AG04450 (cell line): Measurements from ENCODE around the gene POLR3A. TPM values are rescaled to one million over a fixed set of nuclear protein-coding genes. Genes with fewer than 3 reads are reported as not detected.

Source experiments
- CTCF ChIA-PET: fragments of 300-600, 350-600 bp; formaldehyde crosslinking; extraction: SDS; loops from one replicate; lab custom pipeline; 2022; ENCODE audit warnings: antibody characterized with exemption, inconsistent platforms; lab: Charles Lee
- POLR2A ChIA-PET: fragments of 350-600 bp; formaldehyde crosslinking; extraction: SDS; loops from one replicate; lab custom pipeline; 2021; ENCODE audit warnings: antibody characterized with exemption, inconsistent platforms; lab: Yijun Ruan, JAX
- DNase-seq: peaks from one replicate; pipeline ENCODE4 v3.0.0-alpha.2; 2011; ENCODE audit warnings: low read depth, low spot score
- H3K27ac ChIP-seq: one replicate; pipeline ENCODE4 v1.5.1; 2012; ENCODE audit warnings: low read depth, low read length, control low read depth
- H3K27me3 ChIP-seq: one replicate; pipeline ENCODE4 v1.6.0; 2012; ENCODE audit warnings: low read length; ENCODE audit not compliant: control insufficient read depth, insufficient read depth
- H3K4me3 ChIP-seq: 2 replicates; pipeline ENCODE4 v1.5.1; 2011; ENCODE audit warnings: mild to moderate bottlenecking, low read depth, low read length, control low read depth
- H3K9me3 ChIP-seq: 2 replicates; pipeline ENCODE4 v1.5.1; 2012; ENCODE audit warnings: low read length; ENCODE audit not compliant: control insufficient read depth, insufficient read depth
- polyA plus RNA-seq: library from polyadenylated mRNA; depleted of rRNA; stranded (reverse); fragments of >200 nt; gene quantifications from 2 replicates; pipeline ENCODE4 v1.2.3, GENCODE V29; 2011
- TF ChIP-seq, protein P1 (sequence below): IDR thresholded peaks from 2 replicates; pipeline ENCODE4 v1.5.1; 2011; ENCODE audit warnings: low read depth, low read length, control low read depth, inconsistent platforms

POLR3A gene
- polyA plus RNA-seq, 1 experiment = 16.3 TPM

GRCh38 chr10:77974396-77975074 lies 54.8 kb downstream of the POLR3A start:
- CTCF ChIA-PET = interaction anchor here (0.6 to 2.2 kb wide), 4 partner anchors 9 to 146 kb away, joined by 4 to 11 read pairs (median 6); no protein-coding TSS in a partner anchor
- DNase-seq = peak; percentile 11
- TF ChIP-seq, protein P1, sequence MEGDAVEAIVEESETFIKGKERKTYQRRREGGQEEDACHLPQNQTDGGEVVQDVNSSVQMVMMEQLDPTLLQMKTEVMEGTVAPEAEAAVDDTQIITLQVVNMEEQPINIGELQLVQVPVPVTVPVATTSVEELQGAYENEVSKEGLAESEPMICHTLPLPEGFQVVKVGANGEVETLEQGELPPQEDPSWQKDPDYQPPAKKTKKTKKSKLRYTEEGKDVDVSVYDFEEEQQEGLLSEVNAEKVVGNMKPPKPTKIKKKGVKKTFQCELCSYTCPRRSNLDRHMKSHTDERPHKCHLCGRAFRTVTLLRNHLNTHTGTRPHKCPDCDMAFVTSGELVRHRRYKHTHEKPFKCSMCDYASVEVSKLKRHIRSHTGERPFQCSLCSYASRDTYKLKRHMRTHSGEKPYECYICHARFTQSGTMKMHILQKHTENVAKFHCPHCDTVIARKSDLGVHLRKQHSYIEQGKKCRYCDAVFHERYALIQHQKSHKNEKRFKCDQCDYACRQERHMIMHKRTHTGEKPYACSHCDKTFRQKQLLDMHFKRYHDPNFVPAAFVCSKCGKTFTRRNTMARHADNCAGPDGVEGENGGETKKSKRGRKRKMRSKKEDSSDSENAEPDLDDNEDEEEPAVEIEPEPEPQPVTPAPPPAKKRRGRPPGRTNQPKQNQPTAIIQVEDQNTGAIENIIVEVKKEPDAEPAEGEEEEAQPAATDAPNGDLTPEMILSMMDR = peak; percentile 51

DNA sequence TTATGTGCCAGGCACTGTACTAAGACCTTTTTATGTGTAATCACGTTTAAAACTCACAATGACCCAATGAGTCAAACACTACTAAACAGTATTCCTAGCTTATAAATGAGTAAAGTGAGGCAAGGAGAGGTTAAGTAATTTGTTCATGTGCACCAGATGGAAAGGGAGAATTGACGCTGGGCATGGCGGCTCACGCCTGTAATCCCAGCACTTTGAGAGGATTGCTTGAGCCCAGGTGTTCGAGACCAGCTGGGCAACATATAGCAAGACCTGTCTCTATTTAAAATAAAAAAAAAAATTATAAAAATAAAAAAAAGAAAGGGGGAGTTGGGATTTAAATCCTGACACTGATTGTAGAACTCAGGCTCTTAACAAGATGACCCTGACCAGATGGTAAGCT lies 56.0 kb downstream of the POLR3A start:
- POLR2A ChIA-PET = interaction anchor here (1.5 kb wide), 1 partner anchor 34 kb away, joined by 3 read pairs; no protein-coding TSS in a partner anchor
- H3K4me3 ChIP-seq = no peak overlapping the region
- CTCF ChIA-PET = interaction anchor here (0.7 to 1.0 kb wide), 3 partner anchors 9 to 54 kb away, joined by 3 read pairs; no protein-coding TSS in a partner anchor
- no peak for DNase-seq
- H3K9me3 ChIP-seq = no peaks in the 10 kb centered on the region
- H3K27me3 ChIP-seq = no peaks in the 10 kb centered on the region
- no peak overlapping the region for H3K27ac ChIP-seq
- TF ChIP-seq, protein P1 = no peak

More at GRCh38 chr10:77974396-77975074, 54.8 kb downstream of the POLR3A start:
- Histone ChIP-seq H3K27me3 (no peaks in the 10 kb centered on the region), H3K27ac (no peak overlapping the region), H3K4me3 (no peak overlapping the region), H3K9me3 (no peaks in the 10 kb centered on the region)
- POLR2A ChIA-PET = interaction anchor here (0.7 to 1.5 kb wide), 2 partner anchors 35 to 42 kb away, joined by 3 to 8 read pairs; no protein-coding TSS in a partner anchor

GRCh38 chr10:77972148-77972547 lies 57.2 kb downstream of the POLR3A start:
- peak overlapping the region; percentile 82 for H3K27ac ChIP-seq
- POLR2A ChIA-PET = interaction anchor here (0.6 to 1.3 kb wide), 3 partner anchors 31 to 69 kb away, joined by 3 to 4 read pairs (median 4); partner anchors contain the start of gene DLG5
- H3K9me3 ChIP-seq = no peaks in the 10 kb centered on the region
- DNase-seq = no peak
- H3K27me3 ChIP-seq = no peaks in the 10 kb centered on the region
- CTCF ChIA-PET = interaction anchor here (0.6 to 2.2 kb wide), 2 partner anchors 20 to 125 kb away, joined by 3 to 11 read pairs; no protein-coding TSS in a partner anchor
- TF ChIP-seq, protein P1 = no peak
- H3K4me3 ChIP-seq = no peak overlapping the region

DNA sequence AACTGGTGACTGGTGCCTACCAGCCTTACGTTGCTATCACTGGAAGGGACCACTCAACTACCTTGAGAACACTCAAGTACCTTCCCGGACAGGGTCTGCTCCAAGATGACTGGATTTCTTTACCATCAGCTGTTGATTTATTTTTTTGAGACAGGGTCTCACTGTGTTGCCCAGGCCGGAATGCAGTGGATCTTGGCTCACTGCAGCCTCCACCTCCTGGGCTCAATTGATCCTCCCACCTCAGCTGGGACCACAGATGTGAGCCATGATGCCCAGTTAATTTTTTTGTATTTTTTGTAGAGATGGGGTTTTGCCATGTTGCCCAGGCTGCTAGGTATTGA lies 57.5 kb downstream of the POLR3A start:
- H3K4me3 ChIP-seq = no peak overlapping the region
- DNase-seq = no peak
- H3K27me3 ChIP-seq = no peaks in the 10 kb centered on the region
- POLR2A ChIA-PET = interaction anchor here (0.7 to 1.3 kb wide), 3 partner anchors 30 to 46 kb away, joined by 3 to 12 read pairs (median 4); partner anchors contain the start of gene DLG5
- CTCF ChIA-PET = interaction anchor here (2.2 kb wide), 1 partner anchor 125 kb away, joined by 11 read pairs; no protein-coding TSS in a partner anchor
- TF ChIP-seq, protein P1 = no peak
- H3K9me3 ChIP-seq = no peaks in the 10 kb centered on the region
- peak overlapping the region; percentile 82 for H3K27ac ChIP-seq
